HepG2 (cell line): ENCODE data around the gene KLK14. TPM values are rescaled to one million over a fixed set of nuclear protein-coding genes. Genes with fewer than 3 reads are reported as not detected.

Source experiments
- ATAC-seq: fragments of 200-7000 bp; cut with Tn5 transposase; 3 replicates; pipeline ENCODE4 v1.9.1; 2020; ENCODE audit warnings: mild to moderate bottlenecking, moderate library complexity
- BruUV-seq: library from RNA; stranded (reverse); fragments of 400-500 nt; replicated peaks from 2 replicates; lab custom pipeline; 2021; lab: Mats Ljungman, UMichigan
- CTCF ChIA-PET: fragments of 300-600 bp; formaldehyde crosslinking; extraction: SDS; loops from one replicate; lab custom pipeline; 2021; ENCODE audit warnings: low total read pairs, inconsistent platforms, low intra/inter-chr PET ratio; lab: Yijun Ruan, JAX
- POLR2A ChIA-PET: fragments of 350-600 bp; sonication (Branson Sonifier 250); formaldehyde crosslinking; loops from one replicate; lab custom pipeline; 2020; ENCODE audit warnings: antibody characterized with exemption, inconsistent platforms; lab: Yijun Ruan, JAX
- DNase-seq: peaks from one replicate; pipeline ENCODE4 v3.0.0-alpha.2; 2015; ENCODE audit warnings: low spot score
- FAIRE-seq: peaks from 3 replicates; lab custom pipeline; 2011; peaks lifted over from hg19 to GRCh38; lab: Jason Lieb, UNC
- H2AFZ ChIP-seq: one replicate; pipeline ENCODE4 v1.6.1; 2011; ENCODE audit warnings: low read length, inconsistent platforms
- H3K27ac ChIP-seq: fragments of 300-600 bp; 3 replicates; pipeline ENCODE4 v1.8.0; 2011; ENCODE audit warnings: mixed run types, mild to moderate bottlenecking, mixed read lengths, low read length, inconsistent platforms; ENCODE audit not compliant: insufficient read depth; ENCODE audit errors: extremely low read length
- H3K27me3 ChIP-seq, 2 experiments: fragments of 200-600 bp in 1 of 2; 2 replicates in 1 of 2; 3 replicates in 1 of 2; pipeline versions ENCODE4 v1.6.0 to v1.8.0; 2011; ENCODE audit warnings: low read length in 2 of 2, mild to moderate bottlenecking in 2 of 2, moderate library complexity in 2 of 2, inconsistent platforms in 1 of 2; ENCODE audit not compliant: insufficient read depth in 2 of 2, control insufficient read depth in 1 of 2
- H3K36me3 ChIP-seq, 2 experiments: fragments of 200-600 bp in 1 of 2; replicated peaks in 1 of 2; 2 replicates in 1 of 2; 3 replicates in 1 of 2; pipeline versions ENCODE4 v1.5.1 to v1.8.0; 2011; ENCODE audit warnings: low read length in 2 of 2, inconsistent platforms in 1 of 2; ENCODE audit not compliant: insufficient read depth in 2 of 2, control insufficient read depth in 1 of 2
- H3K4me1 ChIP-seq: 2 replicates; pipeline ENCODE4 v1.5.1; 2012; ENCODE audit warnings: low read length, inconsistent platforms; ENCODE audit not compliant: insufficient read depth
- H3K4me2 ChIP-seq: 2 replicates; pipeline ENCODE4 v1.6.0; 2011; ENCODE audit warnings: low read depth, low read length, inconsistent platforms
- H3K4me3 ChIP-seq, 3 experiments: fragments of 200-600 bp in 1 of 3; sonication (generic), shearing (Covaris generic) in 1 of 3; replicated peaks in 1 of 3; 2 replicates each; pipeline ENCODE4 v1.5.1; 2011 to 2016; ENCODE audit warnings: low read length in 3 of 3, inconsistent platforms in 2 of 3, low read depth in 2 of 3, mild to moderate bottlenecking in 2 of 3, control low read depth in 1 of 3, mixed read lengths in 1 of 3; ENCODE audit not compliant: insufficient read depth in 1 of 3
- H3K79me2 ChIP-seq: one replicate; pipeline ENCODE4 v1.6.1; 2011; ENCODE audit warnings: low read length, inconsistent platforms; ENCODE audit not compliant: insufficient read depth
- H3K9ac ChIP-seq: 2 replicates; pipeline ENCODE4 v1.6.0; 2011; ENCODE audit warnings: mild to moderate bottlenecking, low read depth, low read length, inconsistent platforms; ENCODE audit not compliant: insufficient read depth
- H3K9me3 ChIP-seq: 2 replicates; pipeline ENCODE4 v1.5.1; 2012; ENCODE audit warnings: mild to moderate bottlenecking, low read length
- H4K20me1 ChIP-seq: 2 replicates; pipeline ENCODE4 v1.6.0; 2011; ENCODE audit warnings: inconsistent platforms, mild to moderate bottlenecking, low read length, moderate library complexity; ENCODE audit not compliant: insufficient read depth
- CAMTA2 ChIP-seq: sonication (generic); formaldehyde crosslinking; IDR thresholded peaks from 2 replicates; pipeline ENCODE4 v1.4.0; 2020; ENCODE audit warnings: mild to moderate bottlenecking, missing genetic modification reagents, borderline replicate concordance
- HMG20A ChIP-seq: IDR thresholded peaks from 2 replicates; pipeline ENCODE4 v1.6.1; 2016; ENCODE audit warnings: borderline replicate concordance
- NFKBIZ ChIP-seq: IDR thresholded peaks from 2 replicates; pipeline ENCODE4 v1.6.1; 2018; ENCODE audit warnings: missing genetic modification reagents, missing compliant biosample characterization
- SMARCE1 ChIP-seq: fragments of 450-650 bp; IDR thresholded peaks from 2 replicates; pipeline ENCODE4 v1.6.1; 2017; ENCODE audit warnings: borderline replicate concordance
- TAF1 ChIP-seq: sonication (generic); formaldehyde crosslinking; IDR thresholded peaks from 2 replicates; pipeline ENCODE4 v1.4.0; 2020; ENCODE audit warnings: missing genetic modification reagents
- TGIF2 ChIP-seq: IDR thresholded peaks from 2 replicates; pipeline ENCODE4 v1.6.1; 2016; ENCODE audit warnings: control low read depth, missing compliant biosample characterization
- ZKSCAN5 ChIP-seq: sonication (generic); formaldehyde crosslinking; IDR thresholded peaks from 2 replicates; pipeline ENCODE4 v1.5.1; 2020; ENCODE audit warnings: mild to moderate bottlenecking, missing genetic modification reagents
- ZMAT3 ChIP-seq: sonication (generic); formaldehyde crosslinking; conservative IDR thresholded peaks from 2 replicates; pipeline ENCODE4 v1.7.0; 2021; ENCODE audit warnings: missing genetic modification reagents
- ZNF207 ChIP-seq: fragments of 450-650 bp; IDR thresholded peaks from 2 replicates; pipeline ENCODE4 v1.6.1; 2016; ENCODE audit warnings: antibody characterized with exemption, borderline replicate concordance
- ZNF441 ChIP-seq: sonication (generic); formaldehyde crosslinking; IDR thresholded peaks from 2 replicates; pipeline ENCODE4 v1.7.0; 2021; ENCODE audit warnings: missing genetic modification reagents, borderline replicate concordance
- ZNF772 ChIP-seq: sonication (generic); formaldehyde crosslinking; IDR thresholded peaks from 2 replicates; pipeline ENCODE4 v1.5.0; 2020; ENCODE audit warnings: mild to moderate bottlenecking, missing genetic modification reagents
- WGBS: methylation state at CpG from one replicate; pipeline ENCODE4 v1.1.6; 2017; ENCODE audit warnings: low lambda C conversion rate; 5-methylcytosine and 5-hydroxymethylcytosine counted together
- in situ Hi-C: cut with HindIII; loops from 2 replicates; pipeline ENCODE4 v1.10.0; 2017; ENCODE audit warnings: low pct_unique_long_range_greater_than_20kb; ENCODE audit not compliant: extremely low pct_ligation_motif_present
- intact Hi-C: fragments of 100-400 bp; cut with micrococcal nuclease; formaldehyde crosslinking; loops from one replicate; pipeline ENCODE4 v1.10.0; 2022; ENCODE audit not compliant: unreplicated experiment
- polyA plus RNA-seq, 8 experiments: library from polyadenylated mRNA; depleted of rRNA in 3 of 8; stranded (reverse) in 7 of 8; unstranded in 1 of 8; fragments of >200 nt; fragmentation: Illumina TruSeq in 4 of 8; extraction: Trizol in 4 of 8; gene quantifications; 2 replicates each; pipeline versions ENCODE4 v1.2.1 to v1.2.3, GENCODE V29; 2011 to 2016; ENCODE audit warnings: low read depth in 4 of 8, missing spikeins in 1 of 8, mixed read lengths in 1 of 8; ENCODE audit not compliant: insufficient read depth in 1 of 8
- total RNA-seq, 5 experiments: library from RNA; depleted of rRNA; stranded (reverse); fragments of >200 nt; fragmentation: Illumina TruSeq; extraction: Trizol; gene quantifications; 2 replicates each; pipeline ENCODE4 v1.2.3, GENCODE V29; 2016; ENCODE audit warnings: low read depth in 1 of 5
- TF ChIP-seq, protein P1 (sequence below): sonication (generic); formaldehyde crosslinking; conservative IDR thresholded peaks from 2 replicates; pipeline ENCODE4 v1.4.0; 2020; ENCODE audit warnings: missing genetic modification reagents
- TF ChIP-seq, protein P2 (sequence below): sonication (generic); formaldehyde crosslinking; IDR thresholded peaks from 2 replicates; pipeline ENCODE4 v1.4.0; 2020; ENCODE audit warnings: missing genetic modification reagents, borderline replicate concordance
- TF ChIP-seq, protein P3 (sequence below): sonication (generic); formaldehyde crosslinking; IDR thresholded peaks from 2 replicates; pipeline ENCODE4 v1.8.1; 2023; ENCODE audit warnings: mild to moderate bottlenecking, missing genetic modification reagents
- TF ChIP-seq, protein P4 (sequence below): sonication (generic); formaldehyde crosslinking; conservative IDR thresholded peaks from 2 replicates; pipeline ENCODE4 v1.4.0; 2020; ENCODE audit warnings: missing genetic modification reagents

The KLK14 gene
- total and polyA plus RNA-seq, 2 of the 13 experiments (the other 11 are each of a cell fraction or from before 2014, with no cell fraction given): not detected

DNA sequence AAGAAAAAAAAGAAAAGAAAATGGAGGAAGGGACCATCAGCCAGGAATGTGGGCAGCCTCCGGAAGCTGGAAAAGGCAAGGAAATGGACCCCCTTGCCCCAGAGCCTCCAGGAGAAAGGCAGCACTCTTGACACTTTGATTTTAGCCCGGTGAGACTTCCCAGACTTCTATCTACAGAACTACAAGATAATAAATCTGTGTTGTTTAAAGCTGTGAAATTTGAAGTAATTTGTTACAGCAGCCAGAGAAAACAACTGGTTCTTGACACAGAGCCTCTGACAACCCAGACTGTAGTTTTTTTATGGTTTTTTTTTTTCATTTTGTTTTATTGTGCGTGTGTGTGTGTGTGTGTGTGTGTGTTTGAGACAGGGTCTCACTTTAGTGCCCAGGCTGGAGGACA is 17.9 kb upstream of the KLK14 start:
- intact Hi-C loops: loop anchor here (10.0 kb wide), 1 partner anchor 166 kb away; no protein-coding TSS in a partner anchor
- H4K20me1 ChIP-seq: 0 out of 2 replicates have a peak, but pooled peaks cover 3% of the 10 kb centered on the region
- TF ChIP-seq TGIF2 (CRISPR knock-in tag) (no peak), ZNF772 (CRISPR knock-in tag) (no peak), CAMTA2 (no peak), SMARCE1 (no peak), NFKBIZ (CRISPR knock-in tag) (no peak), ZKSCAN5 (no peak), HMG20A (CRISPR knock-in tag) (no peak), ZNF207 (no peak), TAF1 (CRISPR knock-in tag) (no peak), ZMAT3 (CRISPR knock-in tag) (no peak), ZNF441 (CRISPR knock-in tag) (no peak)
- TF ChIP-seq, protein P1, sequence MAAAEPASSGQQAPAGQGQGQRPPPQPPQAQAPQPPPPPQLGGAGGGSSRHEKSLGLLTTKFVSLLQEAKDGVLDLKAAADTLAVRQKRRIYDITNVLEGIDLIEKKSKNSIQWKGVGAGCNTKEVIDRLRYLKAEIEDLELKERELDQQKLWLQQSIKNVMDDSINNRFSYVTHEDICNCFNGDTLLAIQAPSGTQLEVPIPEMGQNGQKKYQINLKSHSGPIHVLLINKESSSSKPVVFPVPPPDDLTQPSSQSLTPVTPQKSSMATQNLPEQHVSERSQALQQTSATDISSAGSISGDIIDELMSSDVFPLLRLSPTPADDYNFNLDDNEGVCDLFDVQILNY (CRISPR knock-in tag): no peak
- TF ChIP-seq, protein P2, sequence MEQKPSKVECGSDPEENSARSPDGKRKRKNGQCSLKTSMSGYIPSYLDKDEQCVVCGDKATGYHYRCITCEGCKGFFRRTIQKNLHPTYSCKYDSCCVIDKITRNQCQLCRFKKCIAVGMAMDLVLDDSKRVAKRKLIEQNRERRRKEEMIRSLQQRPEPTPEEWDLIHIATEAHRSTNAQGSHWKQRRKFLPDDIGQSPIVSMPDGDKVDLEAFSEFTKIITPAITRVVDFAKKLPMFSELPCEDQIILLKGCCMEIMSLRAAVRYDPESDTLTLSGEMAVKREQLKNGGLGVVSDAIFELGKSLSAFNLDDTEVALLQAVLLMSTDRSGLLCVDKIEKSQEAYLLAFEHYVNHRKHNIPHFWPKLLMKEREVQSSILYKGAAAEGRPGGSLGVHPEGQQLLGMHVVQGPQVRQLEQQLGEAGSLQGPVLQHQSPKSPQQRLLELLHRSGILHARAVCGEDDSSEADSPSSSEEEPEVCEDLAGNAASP (CRISPR knock-in tag): no peak
- TF ChIP-seq, protein P3, sequence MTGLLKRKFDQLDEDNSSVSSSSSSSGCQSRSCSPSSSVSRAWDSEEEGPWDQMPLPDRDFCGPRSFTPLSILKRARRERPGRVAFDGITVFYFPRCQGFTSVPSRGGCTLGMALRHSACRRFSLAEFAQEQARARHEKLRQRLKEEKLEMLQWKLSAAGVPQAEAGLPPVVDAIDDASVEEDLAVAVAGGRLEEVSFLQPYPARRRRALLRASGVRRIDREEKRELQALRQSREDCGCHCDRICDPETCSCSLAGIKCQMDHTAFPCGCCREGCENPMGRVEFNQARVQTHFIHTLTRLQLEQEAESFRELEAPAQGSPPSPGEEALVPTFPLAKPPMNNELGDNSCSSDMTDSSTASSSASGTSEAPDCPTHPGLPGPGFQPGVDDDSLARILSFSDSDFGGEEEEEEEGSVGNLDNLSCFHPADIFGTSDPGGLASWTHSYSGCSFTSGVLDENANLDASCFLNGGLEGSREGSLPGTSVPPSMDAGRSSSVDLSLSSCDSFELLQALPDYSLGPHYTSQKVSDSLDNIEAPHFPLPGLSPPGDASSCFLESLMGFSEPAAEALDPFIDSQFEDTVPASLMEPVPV (CRISPR knock-in tag): no peak
- TF ChIP-seq, protein P4, sequence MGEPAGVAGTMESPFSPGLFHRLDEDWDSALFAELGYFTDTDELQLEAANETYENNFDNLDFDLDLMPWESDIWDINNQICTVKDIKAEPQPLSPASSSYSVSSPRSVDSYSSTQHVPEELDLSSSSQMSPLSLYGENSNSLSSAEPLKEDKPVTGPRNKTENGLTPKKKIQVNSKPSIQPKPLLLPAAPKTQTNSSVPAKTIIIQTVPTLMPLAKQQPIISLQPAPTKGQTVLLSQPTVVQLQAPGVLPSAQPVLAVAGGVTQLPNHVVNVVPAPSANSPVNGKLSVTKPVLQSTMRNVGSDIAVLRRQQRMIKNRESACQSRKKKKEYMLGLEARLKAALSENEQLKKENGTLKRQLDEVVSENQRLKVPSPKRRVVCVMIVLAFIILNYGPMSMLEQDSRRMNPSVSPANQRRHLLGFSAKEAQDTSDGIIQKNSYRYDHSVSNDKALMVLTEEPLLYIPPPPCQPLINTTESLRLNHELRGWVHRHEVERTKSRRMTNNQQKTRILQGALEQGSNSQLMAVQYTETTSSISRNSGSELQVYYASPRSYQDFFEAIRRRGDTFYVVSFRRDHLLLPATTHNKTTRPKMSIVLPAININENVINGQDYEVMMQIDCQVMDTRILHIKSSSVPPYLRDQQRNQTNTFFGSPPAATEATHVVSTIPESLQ (CRISPR knock-in tag): no peak

More for the DNA sequence above, 17.9 kb upstream of the KLK14 start:
- ChIA-PET POLR2A (no interaction called here), CTCF (no interaction called here)
- BruUV-seq: no TSS peak
- FAIRE-seq: no peak
- Histone ChIP-seq H3K27me3 (no peaks in the 10 kb centered on the region; a peak in 1 of 5 replicates), H3K9me3 (no peaks in the 10 kb centered on the region), H3K79me2 (no peaks in the 10 kb centered on the region), H3K36me3 (peaks cover 5 to 18% of the 10 kb centered on the region in 2 experiments; a peak in 3 of 5 replicates), H3K4me3 (no peak overlapping the region), H2AFZ (no peak overlapping the region), H3K27ac (no peak overlapping the region), H3K4me1 (no peaks in the 10 kb centered on the region), H3K9ac (no peak overlapping the region), H3K4me2 (no peak overlapping the region)
- in situ Hi-C loops: no loop called here
- DNase-seq: no peak
- 98% methylated on average over 3 of the region's 3 CpGs for WGBS
- ATAC-seq: no peak
